Parietal lobe (tissue), 2 donors: ENCODE measurements around the gene CST1. TPM values are rescaled to one million over a fixed set of nuclear protein-coding genes. Genes with fewer than 3 reads are reported as not detected.

ENCODE experiments used
- small RNA-seq: library from RNA; depleted of rRNA; stranded (forward); fragments of <200 nt; gene quantifications from one replicate; pipeline ENCODE3, GENCODE V24; 2014; ENCODE audit warnings: low replicate concordance
- total RNA-seq: library from RNA; depleted of rRNA; stranded (reverse); fragments of >200 nt; gene quantifications from one replicate; pipeline ENCODE4 v1.2.3, GENCODE V29; 2014

CST1 gene
- total RNA-seq, result not detected

GRCh38 chr20:23750786-23751185 lies at the start of gene CST1:
Gene CST1 (minus strand): TSS chr20:23750935. CDS start chr20:23750866, 69 bp downstream.

Small RNA genes within 50 kb of the gene (small RNA-seq; reads per million reads assigned to genes)
- gene CST2P1, result not detected

Other genes with a start within 250 kb of the CST1 start
- not detected for gene CST9L, start 182.5 kb downstream of the CST1 start, total RNA-seq
- not detected for gene CST9, start 145.0 kb downstream of the CST1 start, total RNA-seq
- gene CST3, start 113.0 kb downstream of the CST1 start, total RNA-seq, result 64.5 TPM
- not detected for gene CST4, start 61.9 kb downstream of the CST1 start, total RNA-seq
- gene CST2, start 75.8 kb upstream of the CST1 start, total RNA-seq, result not detected
- not detected for gene CST5, start 128.8 kb upstream of the CST1 start, total RNA-seq
- not detected for gene GGTLC1, start 237.8 kb upstream of the CST1 start, total RNA-seq